Measurements from ENCODE around the gene PF4V1. TPM values are rescaled to one million over a fixed set of nuclear protein-coding genes. Genes with fewer than 3 reads are reported as not detected.
A peak's percentile ranks its signal among the peaks of the same experiment; 100 is the strongest.

Gene PF4V1
- polyA plus RNA-seq, 1 donor (not counting 4 experiments of a cell fraction or from before 2014, with no cell fraction given) = not detected

DNA sequence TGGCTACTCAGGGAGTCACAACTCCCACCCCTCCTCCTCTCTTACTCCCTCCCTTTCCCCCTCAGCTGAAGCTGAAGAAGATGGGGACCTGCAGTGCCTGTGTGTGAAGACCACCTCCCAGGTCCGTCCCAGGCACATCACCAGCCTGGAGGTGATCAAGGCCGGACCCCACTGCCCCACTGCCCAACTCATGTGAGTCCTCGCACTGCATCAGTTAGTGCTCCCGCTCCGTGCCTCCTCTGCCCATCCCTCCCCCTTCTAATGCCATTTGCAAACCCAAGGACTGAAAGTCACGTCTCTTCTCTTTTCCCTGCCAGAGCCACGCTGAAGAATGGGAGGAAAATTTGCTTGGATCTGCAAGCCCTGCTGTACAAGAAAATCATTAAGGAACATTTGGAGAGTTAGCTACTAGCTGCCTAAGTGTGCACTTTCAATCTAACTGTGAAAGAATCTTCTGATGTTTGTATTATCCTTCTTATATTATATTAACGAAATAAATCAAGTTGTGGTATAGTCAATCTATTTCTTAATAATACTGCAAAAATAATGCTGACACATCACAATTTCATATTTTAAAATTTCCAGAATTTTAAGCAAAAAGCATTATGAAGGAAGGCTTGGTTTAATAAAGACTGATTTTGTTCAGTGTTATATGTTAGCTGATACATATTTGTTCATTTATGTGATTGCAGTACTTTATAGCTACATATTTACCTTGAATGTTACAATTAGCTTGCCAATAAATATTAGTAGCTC lies 800 bp downstream of the PF4V1 start:
- H3K36me3 ChIP-seq (ENCODE audit: control insufficient read depth in 2 of 2, extremely low read depth in 1 of 2, insufficient read depth in 2 of 2, low read length in 2 of 2) = no peaks in the 10 kb centered on the region
- dilution Hi-C loops (cut with MboI; ENCODE audit: extremely low pct_ligation_motif_present, low sequenced_read_pairs) = no loop called here
- H3K27ac ChIP-seq (ENCODE audit: control insufficient read depth, insufficient read depth, low read length) = no peak overlapping the region
- TF ChIP-seq EZH2 (IDR thresholded peaks at IDR 0.05; ENCODE audit: low read length) = no peak
- TF ChIP-seq, protein P1, sequence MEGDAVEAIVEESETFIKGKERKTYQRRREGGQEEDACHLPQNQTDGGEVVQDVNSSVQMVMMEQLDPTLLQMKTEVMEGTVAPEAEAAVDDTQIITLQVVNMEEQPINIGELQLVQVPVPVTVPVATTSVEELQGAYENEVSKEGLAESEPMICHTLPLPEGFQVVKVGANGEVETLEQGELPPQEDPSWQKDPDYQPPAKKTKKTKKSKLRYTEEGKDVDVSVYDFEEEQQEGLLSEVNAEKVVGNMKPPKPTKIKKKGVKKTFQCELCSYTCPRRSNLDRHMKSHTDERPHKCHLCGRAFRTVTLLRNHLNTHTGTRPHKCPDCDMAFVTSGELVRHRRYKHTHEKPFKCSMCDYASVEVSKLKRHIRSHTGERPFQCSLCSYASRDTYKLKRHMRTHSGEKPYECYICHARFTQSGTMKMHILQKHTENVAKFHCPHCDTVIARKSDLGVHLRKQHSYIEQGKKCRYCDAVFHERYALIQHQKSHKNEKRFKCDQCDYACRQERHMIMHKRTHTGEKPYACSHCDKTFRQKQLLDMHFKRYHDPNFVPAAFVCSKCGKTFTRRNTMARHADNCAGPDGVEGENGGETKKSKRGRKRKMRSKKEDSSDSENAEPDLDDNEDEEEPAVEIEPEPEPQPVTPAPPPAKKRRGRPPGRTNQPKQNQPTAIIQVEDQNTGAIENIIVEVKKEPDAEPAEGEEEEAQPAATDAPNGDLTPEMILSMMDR (optimal IDR thresholded peaks at IDR 0.05 in 1 of 3, IDR thresholded peaks at IDR 0.05 in 1 of 3, conservative IDR thresholded peaks at IDR 0.05 in 1 of 3; ENCODE audit: extremely low read depth in 1 of 3, insufficient read depth in 2 of 3, low read length in 3 of 3) = no peak
- no peaks in the 10 kb centered on the region for H3K9me1 ChIP-seq (ENCODE audit: control insufficient read depth, extremely low read depth, insufficient read depth, low read length)
- no peaks in the 10 kb centered on the region for H4K20me1 ChIP-seq (ENCODE audit: control insufficient read depth, extremely low read depth, insufficient read depth, low read length)
- H3K9me3 ChIP-seq (ENCODE audit: control insufficient read depth, low read depth, low read length) = no peaks in the 10 kb centered on the region
- H3K9ac ChIP-seq (ENCODE audit: control insufficient read depth, extremely low read depth, insufficient read depth, low read length) = no peak overlapping the region
- peak overlapping the region; percentile 73 for H2AFZ ChIP-seq (ENCODE audit: control insufficient read depth, low read length)
- H3K4me2 ChIP-seq (ENCODE audit: control insufficient read depth, extremely low read depth, insufficient read depth, low read depth, low read length) = peak overlapping the region; percentile 74
- no peaks in the 10 kb centered on the region for H3K79me2 ChIP-seq (ENCODE audit: control insufficient read depth, insufficient read depth, low read length)
- no peak for FAIRE-seq
- peaks cover 8% of the 10 kb centered on the region for H3K27me3 ChIP-seq (ENCODE audit: control insufficient read depth, extremely low read depth, insufficient read depth, low read length)
- DNase-seq (ENCODE audit: low read depth, low spot score) = no peak
- peaks cover 9% of the 10 kb centered on the region for H3K4me1 ChIP-seq (ENCODE audit: control insufficient read depth, extremely low read depth, insufficient read depth, low read length)
- H3K4me3 ChIP-seq (ENCODE audit: control insufficient read depth in 2 of 3, extremely low read depth in 1 of 3, insufficient read depth in 2 of 3, low read depth in 1 of 3, low read length in 3 of 3) = peak overlapping the region in 1 of 3 experiments; percentile 44

DNA sequence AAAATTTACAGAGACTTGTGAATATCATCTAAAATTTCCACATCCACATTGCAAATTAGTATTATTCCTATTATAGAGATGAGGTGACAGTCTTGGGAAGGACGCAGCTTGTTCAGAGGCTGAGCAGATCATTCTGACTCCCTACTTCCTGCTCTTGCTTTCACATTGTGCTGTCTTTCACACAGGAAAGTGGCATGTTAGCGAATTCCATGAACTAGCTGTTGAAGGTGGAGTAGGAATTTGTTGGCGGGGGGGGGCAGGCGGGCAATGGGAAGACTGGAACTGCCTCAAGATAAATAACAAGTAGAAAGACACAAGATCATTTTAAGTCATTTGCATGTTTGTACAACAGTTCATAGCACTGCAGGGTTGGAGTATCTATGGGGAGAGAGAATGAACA lies 2.3 kb downstream of the PF4V1 start:
- dilution Hi-C loops (cut with MboI; ENCODE audit: extremely low pct_ligation_motif_present, low sequenced_read_pairs) = no loop called here
- no peak overlapping the region for H3K4me2 ChIP-seq (ENCODE audit: control insufficient read depth, extremely low read depth, insufficient read depth, low read depth, low read length)
- H3K4me1 ChIP-seq (ENCODE audit: control insufficient read depth, extremely low read depth, insufficient read depth, low read length) = peaks cover 9% of the 10 kb centered on the region
- H2AFZ ChIP-seq (ENCODE audit: control insufficient read depth, low read length) = no peak overlapping the region
- H3K4me3 ChIP-seq (ENCODE audit: control insufficient read depth in 2 of 3, extremely low read depth in 1 of 3, insufficient read depth in 2 of 3, low read depth in 1 of 3, low read length in 3 of 3) = no peak overlapping the region
- H3K27ac ChIP-seq (ENCODE audit: control insufficient read depth, insufficient read depth, low read length) = no peak overlapping the region
- H3K9ac ChIP-seq (ENCODE audit: control insufficient read depth, extremely low read depth, insufficient read depth, low read length) = no peak overlapping the region
- H3K36me3 ChIP-seq (ENCODE audit: control insufficient read depth in 2 of 2, extremely low read depth in 1 of 2, insufficient read depth in 2 of 2, low read length in 2 of 2) = no peaks in the 10 kb centered on the region
- no peaks in the 10 kb centered on the region for H3K9me3 ChIP-seq (ENCODE audit: control insufficient read depth, low read depth, low read length)
- peaks cover 8% of the 10 kb centered on the region for H3K27me3 ChIP-seq (ENCODE audit: control insufficient read depth, extremely low read depth, insufficient read depth, low read length)
- H3K79me2 ChIP-seq (ENCODE audit: control insufficient read depth, insufficient read depth, low read length) = no peaks in the 10 kb centered on the region
- DNase-seq (ENCODE audit: low read depth, low spot score) (no peak), FAIRE-seq (peak; percentile 17)
- no peaks in the 10 kb centered on the region for H4K20me1 ChIP-seq (ENCODE audit: control insufficient read depth, extremely low read depth, insufficient read depth, low read length)
- no peak for TF ChIP-seq EZH2 (IDR thresholded peaks at IDR 0.05; ENCODE audit: low read length)
- TF ChIP-seq, protein P1 (optimal IDR thresholded peaks at IDR 0.05 in 1 of 3, IDR thresholded peaks at IDR 0.05 in 1 of 3, conservative IDR thresholded peaks at IDR 0.05 in 1 of 3; ENCODE audit: extremely low read depth in 1 of 3, insufficient read depth in 2 of 3, low read length in 3 of 3) = no peak
- no peaks in the 10 kb centered on the region for H3K9me1 ChIP-seq (ENCODE audit: control insufficient read depth, extremely low read depth, insufficient read depth, low read length)
